ENCODE results near the gene RNASE8. TPM values are rescaled to one million over a fixed set of nuclear protein-coding genes. Genes with fewer than 3 reads are reported as not detected.
A peak's percentile ranks its signal among the peaks of the same experiment; 100 is the strongest.

The RNASE8 gene
- polyA plus RNA-seq, 3 donors, result not detected

DNA sequence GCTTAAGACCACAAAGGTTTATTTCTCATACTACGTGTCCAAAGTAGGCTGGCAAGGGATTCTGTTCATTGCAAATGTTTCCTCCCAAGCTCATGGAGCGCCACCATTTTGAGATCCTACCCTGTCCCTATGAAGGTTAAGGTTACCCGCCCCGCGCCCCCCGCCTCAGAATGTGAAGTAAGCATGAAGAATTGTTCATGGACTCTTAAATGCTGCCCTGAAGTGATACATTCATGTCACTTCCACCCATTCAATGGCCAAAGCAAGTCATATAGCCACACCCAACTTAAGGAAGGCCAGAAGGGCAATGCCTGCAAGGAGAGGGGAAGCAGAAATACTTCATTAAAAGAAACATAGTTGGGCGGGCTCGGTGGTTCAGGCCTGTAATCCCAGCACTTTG is 47.5 kb downstream of the RNASE8 start:
- Mint-ChIP-seq H3K27ac (peak overlapping the region; percentile 97 to 99 (median 98)), H3K9me3 (no peaks in the 10 kb centered on the region), H3K4me1 (peaks cover 47% of the 10 kb centered on the region), H3K4me3 (peak overlapping the region in 1 of 2 donors; percentile 16), H3K27me3 (ENCODE audit: low read depth in 3 of 3) (peaks cover 0 to 3% (median 3%) of the 10 kb centered on the region in 3 donors), H3K36me3 (no peaks in the 10 kb centered on the region)
- Histone ChIP-seq H3K79me2 (ENCODE audit: insufficient read depth, low read length) (no peaks in the 10 kb centered on the region), H3K9me3 (replicated peaks in 1 of 2; ENCODE audit: control insufficient read depth in 1 of 2, insufficient read depth in 1 of 2, low read length in 2 of 2) (no peaks in the 10 kb centered on the region), H4K20me1 (ENCODE audit: insufficient read depth, low read length) (no peaks in the 10 kb centered on the region), H3K4me2 (replicated peaks; ENCODE audit: extremely low read depth, low read length, poor library complexity, severe bottlenecking) (peak overlapping the region; percentile 83), H3K9ac (ENCODE audit: insufficient read depth, low read length, poor library complexity, severe bottlenecking) (no peak overlapping the region), H3K4me1 (ENCODE audit: control insufficient read depth in 1 of 2, insufficient read depth in 2 of 2, low read length in 2 of 2) (peaks cover 40 to 41% of the 10 kb centered on the region in 2 donors), H2AFZ (ENCODE audit: insufficient read depth, low read depth, low read length, poor library complexity, severe bottlenecking) (no peak overlapping the region), H3K27ac (ENCODE audit: low read depth in 1 of 2, low read length in 2 of 2) (peak overlapping the region; percentile 95 to 98), H3K36me3 (replicated peaks in 1 of 2; ENCODE audit: control insufficient read depth in 1 of 2, insufficient read depth in 2 of 2, low read length in 2 of 2) (no peaks in the 10 kb centered on the region), H3K27me3 (ENCODE audit: control insufficient read depth in 2 of 2, insufficient read depth in 2 of 2, low read length in 2 of 2) (no peaks in the 10 kb centered on the region), H3K4me3 (replicated peaks in 1 of 3; ENCODE audit: low read depth in 2 of 3, low read length in 3 of 3) (peak overlapping the region in 1 of 3 experiments; percentile 84)
- intact Hi-C loops (cut with micrococcal nuclease), result loop anchor here (2.0 to 10.0 kb wide), 5 partner anchors 34 to 640 kb away; partner anchors contain the start of genes ANG (in 1 of the 2), ARHGEF40 (in 1 of the 2), PIP4P1 (in 1 of the 2) and PNP (in 1 of the 2)
- 28% methylated on average over 2 of the region's 8 CpGs for WGBS (ENCODE audit: insufficient coverage)
- TF ChIP-seq, protein P1, sequence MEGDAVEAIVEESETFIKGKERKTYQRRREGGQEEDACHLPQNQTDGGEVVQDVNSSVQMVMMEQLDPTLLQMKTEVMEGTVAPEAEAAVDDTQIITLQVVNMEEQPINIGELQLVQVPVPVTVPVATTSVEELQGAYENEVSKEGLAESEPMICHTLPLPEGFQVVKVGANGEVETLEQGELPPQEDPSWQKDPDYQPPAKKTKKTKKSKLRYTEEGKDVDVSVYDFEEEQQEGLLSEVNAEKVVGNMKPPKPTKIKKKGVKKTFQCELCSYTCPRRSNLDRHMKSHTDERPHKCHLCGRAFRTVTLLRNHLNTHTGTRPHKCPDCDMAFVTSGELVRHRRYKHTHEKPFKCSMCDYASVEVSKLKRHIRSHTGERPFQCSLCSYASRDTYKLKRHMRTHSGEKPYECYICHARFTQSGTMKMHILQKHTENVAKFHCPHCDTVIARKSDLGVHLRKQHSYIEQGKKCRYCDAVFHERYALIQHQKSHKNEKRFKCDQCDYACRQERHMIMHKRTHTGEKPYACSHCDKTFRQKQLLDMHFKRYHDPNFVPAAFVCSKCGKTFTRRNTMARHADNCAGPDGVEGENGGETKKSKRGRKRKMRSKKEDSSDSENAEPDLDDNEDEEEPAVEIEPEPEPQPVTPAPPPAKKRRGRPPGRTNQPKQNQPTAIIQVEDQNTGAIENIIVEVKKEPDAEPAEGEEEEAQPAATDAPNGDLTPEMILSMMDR (IDR thresholded peaks at IDR 0.05), result no peak
- no peak for DNase-seq

DNA sequence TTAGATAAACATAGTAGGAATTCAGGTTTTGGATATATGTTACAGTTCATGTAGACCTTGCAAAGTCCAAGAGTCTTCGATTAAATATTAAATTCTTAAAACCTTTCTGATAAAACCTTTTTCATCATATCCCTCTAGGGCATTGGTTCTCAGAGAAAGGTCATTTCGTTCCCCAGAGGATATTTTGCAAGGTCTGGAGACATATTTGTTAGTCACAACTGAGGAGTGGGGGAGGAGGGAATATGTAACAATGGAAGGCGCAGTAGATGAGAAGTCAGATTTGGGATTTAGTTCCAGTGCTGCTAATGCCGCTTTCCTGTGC is 48.5 kb downstream of the RNASE8 start:
- peak overlapping the region; percentile 97 to 99 (median 98) for H3K27ac Mint-ChIP-seq
- peak overlapping the region; percentile 74 to 98 for H3K27ac ChIP-seq (ENCODE audit: low read depth in 1 of 2, low read length in 2 of 2)
- peaks cover 49% of the 10 kb centered on the region for H3K4me1 Mint-ChIP-seq
- H3K27me3 Mint-ChIP-seq (ENCODE audit: low read depth in 3 of 3), result peaks cover 0 to 3% (median 3%) of the 10 kb centered on the region in 3 donors
- TF ChIP-seq, protein P1 (IDR thresholded peaks at IDR 0.05), result no peak
- no CpG with 5 or more reads among the region's 4 CpGs for WGBS (ENCODE audit: insufficient coverage)
- H3K4me1 ChIP-seq (ENCODE audit: control insufficient read depth in 1 of 2, insufficient read depth in 2 of 2, low read length in 2 of 2), result peaks cover 42 to 47% of the 10 kb centered on the region in 2 donors
- H3K9me3 Mint-ChIP-seq, result no peaks in the 10 kb centered on the region
- H3K79me2 ChIP-seq (ENCODE audit: insufficient read depth, low read length), result no peaks in the 10 kb centered on the region
- intact Hi-C loops (cut with micrococcal nuclease), result loop anchor here (2.0 to 10.0 kb wide), 5 partner anchors 13 to 641 kb away; partner anchors contain the start of genes ANG (in 1 of the 2), PIP4P1 (in 1 of the 2), PNP (in 1 of the 2) and RNASE4 (in 1 of the 2)
- H3K27me3 ChIP-seq (ENCODE audit: control insufficient read depth in 2 of 2, insufficient read depth in 2 of 2, low read length in 2 of 2), result no peaks in the 10 kb centered on the region
- H3K36me3 ChIP-seq (replicated peaks in 1 of 2; ENCODE audit: control insufficient read depth in 1 of 2, insufficient read depth in 2 of 2, low read length in 2 of 2), result no peaks in the 10 kb centered on the region
- peak overlapping the region; percentile 17 for H3K9ac ChIP-seq (ENCODE audit: insufficient read depth, low read length, poor library complexity, severe bottlenecking)
- H3K4me3 Mint-ChIP-seq, result peak overlapping the region; percentile 61 to 68
- no peaks in the 10 kb centered on the region for H3K36me3 Mint-ChIP-seq
- no peaks in the 10 kb centered on the region for H4K20me1 ChIP-seq (ENCODE audit: insufficient read depth, low read length)
- H3K4me2 ChIP-seq (replicated peaks; ENCODE audit: extremely low read depth, low read length, poor library complexity, severe bottlenecking), result peak overlapping the region; percentile 71
- peak; percentile 67 to 82 (median 80) for DNase-seq
- peak overlapping the region in 1 of 3 experiments; percentile 84 for H3K4me3 ChIP-seq (replicated peaks in 1 of 3; ENCODE audit: low read depth in 2 of 3, low read length in 3 of 3)
- no peaks in the 10 kb centered on the region for H3K9me3 ChIP-seq (replicated peaks in 1 of 2; ENCODE audit: control insufficient read depth in 1 of 2, insufficient read depth in 1 of 2, low read length in 2 of 2)
- peak overlapping the region; percentile 65 for H2AFZ ChIP-seq (ENCODE audit: insufficient read depth, low read depth, low read length, poor library complexity, severe bottlenecking)

Data from CD14-positive monocyte (primary cell).